Activated T-helper 1 cell treated with Interleukin-2 at 50 U/mL for 16 hours (primary cell): ENCODE results near the gene THRB.
"Not testable (repeated sequence)": the region's sequence is repeated elsewhere in the genome, so short reads cannot be mapped to it uniquely, and the experiment has no call there.

Experiments
- DNase-seq: peaks from one replicate; pipeline ENCODE4 v3.0.0-alpha.2; 2020; ENCODE audit warnings: low read depth

Gene THRB

GRCh38 chr3:24096271-24096670 lies 398.4 kb downstream of the THRB start:
- DNase-seq = no peak

DNA sequence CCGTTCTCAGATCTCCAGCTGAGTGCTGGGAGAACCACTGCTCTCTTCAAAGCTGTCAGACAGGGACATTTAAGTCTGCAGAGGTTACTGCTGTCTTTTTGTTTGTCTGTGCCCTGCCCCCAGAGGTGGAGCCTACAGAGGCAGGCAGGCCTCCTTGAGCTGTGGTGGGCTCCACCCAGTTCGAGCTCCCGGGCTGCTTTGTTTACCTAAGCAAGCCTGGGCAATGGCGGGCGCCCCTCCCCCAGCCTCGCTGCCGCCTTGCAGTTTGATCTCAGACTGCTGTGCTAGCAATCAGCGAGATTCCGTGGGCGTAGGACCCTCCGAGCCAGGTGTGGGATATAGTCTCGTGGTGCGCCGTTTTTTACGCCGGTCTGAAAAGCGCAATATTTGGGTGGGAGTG lies 399.8 kb downstream of the THRB start:
- not testable (repeated sequence) for DNase-seq

- DNase-seq = no peak
Observed at GRCh38 chr3:24088782-24089181, 405.9 kb downstream of the THRB start.

DNA sequence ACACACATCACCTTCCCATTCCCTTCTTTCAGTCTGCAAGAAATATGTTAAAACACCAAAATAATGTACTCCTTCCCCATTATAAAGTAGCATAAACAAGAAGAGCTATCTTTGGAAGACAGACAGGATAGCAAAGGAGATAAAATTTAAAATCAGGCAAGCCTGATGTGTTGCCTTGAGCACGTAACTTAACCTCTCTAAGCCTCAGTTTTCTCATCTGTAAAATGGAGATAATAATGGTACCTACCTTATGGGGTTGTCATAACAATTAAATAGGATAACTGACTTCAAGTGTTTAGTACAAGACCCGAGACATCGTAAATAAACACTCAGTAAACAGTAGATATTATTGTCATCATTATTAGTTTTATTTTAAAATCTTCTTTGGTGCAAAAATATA lies 407.2 kb downstream of the THRB start:
- DNase-seq = no peak

- DNase-seq = no peak
Observed at GRCh38 chr3:24086617-24087404, 407.8 kb downstream of the THRB start.

- no peak for DNase-seq
Observed at GRCh38 chr3:24086206-24086605, 408.4 kb downstream of the THRB start.

DNA sequence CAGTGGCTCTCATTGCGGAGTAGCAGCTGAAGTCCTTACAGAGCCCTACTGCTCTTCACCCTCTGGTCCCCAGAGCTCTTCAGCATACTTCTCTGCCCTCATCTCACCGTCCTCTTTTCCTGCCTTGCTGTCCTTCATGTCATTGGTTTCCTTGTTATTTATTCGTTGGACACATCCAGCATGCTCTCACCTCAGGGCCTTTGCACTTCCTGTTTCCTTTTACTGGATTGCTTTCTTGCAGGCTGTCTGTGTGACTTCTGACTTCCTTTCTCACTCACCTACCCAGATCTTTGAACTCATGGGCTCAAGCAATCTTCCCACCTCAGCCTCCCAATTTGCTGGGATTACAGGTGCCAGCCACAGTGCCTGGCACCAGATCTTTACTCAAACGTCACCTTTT lies 422.5 kb downstream of the THRB start:
- DNase-seq = no peak

DNA sequence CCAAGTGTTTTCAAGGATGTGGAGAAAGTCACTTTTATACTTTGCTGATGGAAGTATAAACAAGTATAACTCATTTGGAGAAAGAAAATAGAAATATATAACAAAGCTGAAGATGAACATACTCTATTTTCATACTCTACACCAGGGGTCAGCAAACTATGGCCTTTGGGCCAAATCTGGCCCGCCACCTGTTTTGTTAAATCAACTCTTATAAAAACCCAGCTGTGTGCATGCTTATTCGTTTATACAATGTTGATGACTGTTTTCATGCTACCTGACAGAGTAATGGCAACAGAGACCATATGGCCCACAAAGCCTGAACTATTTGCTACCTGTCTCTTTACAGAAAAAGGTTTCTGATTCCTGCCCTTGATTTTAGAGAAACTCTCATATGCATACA lies 425.6 kb downstream of the THRB start:
- DNase-seq = no peak

- DNase-seq = no peak
Observed at GRCh38 chr3:24067483-24067882, 427.2 kb downstream of the THRB start.
